ENCODE data around the gene FBXL17. TPM values are rescaled to one million over a fixed set of nuclear protein-coding genes. Genes with fewer than 3 reads are reported as not detected.
A peak's percentile ranks its signal among the peaks of the same experiment; 100 is the strongest.

FBXL17 gene
- total and polyA plus RNA-seq, 2 of the 13 experiments (the other 11 are each of a cell fraction or from before 2014, with no cell fraction given), result 3.0 to 7.9 TPM

DNA sequence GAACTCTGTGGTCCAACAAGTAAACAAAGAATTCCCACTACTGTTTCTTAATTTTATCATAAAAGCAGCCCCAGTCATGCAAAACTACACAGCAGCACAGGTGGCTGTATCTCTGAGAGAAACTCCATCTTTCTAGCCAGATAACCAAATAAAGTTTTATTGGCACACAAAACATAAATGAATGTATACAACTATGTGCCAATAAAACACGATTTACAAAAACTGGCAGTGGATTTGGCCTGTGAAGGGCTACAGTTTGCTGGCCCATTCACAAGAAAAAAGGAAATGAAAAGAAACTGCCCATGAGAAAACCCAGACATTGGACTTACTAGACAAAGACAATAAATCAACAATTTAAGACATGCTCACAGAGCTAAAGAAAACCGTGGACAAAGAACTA is 10.6 kb downstream of the FBXL17 start:
- Histone ChIP-seq H3K4me3 (replicated peaks in 1 of 3; ENCODE audit: insufficient read depth in 1 of 3, low read depth in 2 of 3, low read length in 3 of 3) (no peak overlapping the region), H3K27ac (ENCODE audit: extremely low read length, insufficient read depth, low read length) (no peak overlapping the region), H4K20me1 (ENCODE audit: insufficient read depth, low read length) (no peaks in the 10 kb centered on the region), H3K9ac (ENCODE audit: insufficient read depth, low read depth, low read length) (no peak overlapping the region), H3K4me1 (ENCODE audit: insufficient read depth, low read length) (no peaks in the 10 kb centered on the region), H3K27me3 (ENCODE audit: control insufficient read depth in 1 of 2, insufficient read depth in 2 of 2, low read length in 2 of 2) (no peaks in the 10 kb centered on the region), H3K9me3 (ENCODE audit: low read length) (peaks cover 24% of the 10 kb centered on the region), H3K79me2 (ENCODE audit: insufficient read depth, low read length) (no peaks in the 10 kb centered on the region), H2AFZ (ENCODE audit: low read length) (no peak overlapping the region), H3K4me2 (ENCODE audit: low read depth, low read length) (no peak overlapping the region), H3K36me3 (replicated peaks in 1 of 2; ENCODE audit: control insufficient read depth in 1 of 2, insufficient read depth in 2 of 2, low read length in 2 of 2) (no peaks in the 10 kb centered on the region; a peak in 1 of 5 replicates)
- TF ChIP-seq ZBTB40 (IDR thresholded peaks at IDR 0.05), result 0 out of 2 replicates have a peak, but pooled peaks have one; percentile 12
- no peak for TF ChIP-seq ZBTB40 (CRISPR knock-in tag; IDR thresholded peaks at IDR 0.05)
- TF ChIP-seq BRD4 (CRISPR knock-in tag; IDR thresholded peaks at IDR 0.05), result no peak
- ATAC-seq (no peak), DNase-seq (ENCODE audit: low spot score) (no peak), FAIRE-seq (no peak)
- ChIA-PET CTCF (ENCODE audit: low intra/inter-chr PET ratio, low total read pairs) (no interaction called here), POLR2A (no interaction called here)
- intact Hi-C loops (cut with micrococcal nuclease; ENCODE audit: unreplicated experiment), result no loop called here
- WGBS (ENCODE audit: low lambda C conversion rate), result 91% methylated on average over 2 of the region's 2 CpGs
- in situ Hi-C loops (cut with HindIII; ENCODE audit: extremely low pct_ligation_motif_present, low pct_unique_long_range_greater_than_20kb), result no loop called here
- no TSS peak for BruUV-seq (replicated peaks)
